ENCODE measurements around the gene CCNQ. TPM values are rescaled to one million over a fixed set of nuclear protein-coding genes. Genes with fewer than 3 reads are reported as not detected.

The CCNQ gene
- polyA plus RNA-seq, 1 of the 3 experiments (the other 2 are of a cell fraction): 45.3 TPM

GRCh38 chrX:153624196-153625091 lies 25.5 kb upstream of the CCNQ start:
- Histone ChIP-seq H3F3A (replicated peaks; ENCODE audit: insufficient read depth) (no peaks in the 10 kb centered on the region), H3K4me1 (ENCODE audit: control insufficient read depth in 1 of 2, insufficient read depth in 2 of 2, low read depth in 1 of 2, low read length in 1 of 2) (no peaks in the 10 kb centered on the region; a peak in 1 of 4 replicates), H3K9me2 (no peaks in the 10 kb centered on the region), H3K27me3 (ENCODE audit: insufficient read depth) (peaks cover 56% of the 10 kb centered on the region), H3K9ac (no peak overlapping the region), H4K20me1 (ENCODE audit: insufficient read depth) (no peaks in the 10 kb centered on the region), H3K9me3 (no peaks in the 10 kb centered on the region), H2AFZ (ENCODE audit: low read depth) (no peak overlapping the region), H3K4me3 (ENCODE audit: low read depth in 2 of 2, low read length in 1 of 2) (no peak overlapping the region), H3K79me2 (ENCODE audit: insufficient read depth) (no peaks in the 10 kb centered on the region), H3K4me2 (no peak overlapping the region), H3K36me3 (replicated peaks in 1 of 2; ENCODE audit: control insufficient read depth in 1 of 2, insufficient read depth in 2 of 2, low read length in 1 of 2) (no peaks in the 10 kb centered on the region), H3K27ac (ENCODE audit: low read depth in 2 of 2, low read length in 1 of 2) (no peak overlapping the region)
- 54% methylated on average over 5 of the region's 15 CpGs for WGBS (ENCODE audit: low lambda C conversion rate)
- ChIA-PET POLR2A (no interaction called here), CTCF (interaction anchor here (0.6 to 1.8 kb wide), 3 partner anchors 13 to 139 kb away, joined by 3 to 5 read pairs (median 3); no protein-coding TSS in a partner anchor)
- no peak for DNase-seq
- TF ChIP-seq NRF1 (IDR thresholded peaks at IDR 0.05; ENCODE audit: low read depth, low read length): no peak
- TF ChIP-seq USF1 (IDR thresholded peaks at IDR 0.05; ENCODE audit: borderline replicate concordance, low read depth): no peak
- no peak for TF ChIP-seq JUND (IDR thresholded peaks at IDR 0.05)
- no peak for TF ChIP-seq RXRA (IDR thresholded peaks at IDR 0.05; ENCODE audit: borderline replicate concordance, low read depth)
- TF ChIP-seq SIN3A (IDR thresholded peaks at IDR 0.05; ENCODE audit: borderline replicate concordance, low read depth, low read length): no peak
- TF ChIP-seq YY1 (IDR thresholded peaks at IDR 0.05; ENCODE audit: low read depth): no peak
- no peak for TF ChIP-seq RFX5 (IDR thresholded peaks at IDR 0.05; ENCODE audit: low read length)
- TF ChIP-seq ZBTB33 (IDR thresholded peaks at IDR 0.05; ENCODE audit: borderline replicate concordance, low read depth): no peak
- TF ChIP-seq FOXM1 (IDR thresholded peaks at IDR 0.05; ENCODE audit: low read depth): no peak
- TF ChIP-seq RAD21 (IDR thresholded peaks at IDR 0.05; ENCODE audit: low read length): no peak
- TF ChIP-seq USF2 (IDR thresholded peaks at IDR 0.05; ENCODE audit: borderline replicate concordance, low read depth, low read length): no peak
- TF ChIP-seq GATA2 (CRISPR knock-in tag; IDR thresholded peaks at IDR 0.05): no peak
- TF ChIP-seq TAF1 (IDR thresholded peaks at IDR 0.05; ENCODE audit: borderline replicate concordance, low read depth, low read length): no peak
- TF ChIP-seq IRF3 (IDR thresholded peaks at IDR 0.05; ENCODE audit: low read depth, low read length): no peak
- no peak for TF ChIP-seq ELF1 (IDR thresholded peaks at IDR 0.05)
- no peak for TF ChIP-seq GABPA (IDR thresholded peaks at IDR 0.05; ENCODE audit: low read depth)
- TF ChIP-seq REST (IDR thresholded peaks at IDR 0.05; ENCODE audit: low read depth, low read length): no peak
- TF ChIP-seq FOXJ3 (CRISPR knock-in tag; IDR thresholded peaks at IDR 0.05): no peak
- no peak for TF ChIP-seq NFIC (IDR thresholded peaks at IDR 0.05; ENCODE audit: borderline replicate concordance)
